CD1c-positive myeloid dendritic cell (primary cell): ENCODE measurements around the gene SLC26A8.
A peak's percentile ranks its signal among the peaks of the same experiment; 100 is the strongest.
"Not testable (repeated sequence)": the region's sequence is repeated elsewhere in the genome, so short reads cannot be mapped to it uniquely, and the experiment has no call there.

Experiments used
- DNase-seq: peaks from one replicate; pipeline ENCODE4 v3.0.0-alpha.2; 2016; ENCODE audit errors: extremely low spot score

The SLC26A8 gene

DNA sequence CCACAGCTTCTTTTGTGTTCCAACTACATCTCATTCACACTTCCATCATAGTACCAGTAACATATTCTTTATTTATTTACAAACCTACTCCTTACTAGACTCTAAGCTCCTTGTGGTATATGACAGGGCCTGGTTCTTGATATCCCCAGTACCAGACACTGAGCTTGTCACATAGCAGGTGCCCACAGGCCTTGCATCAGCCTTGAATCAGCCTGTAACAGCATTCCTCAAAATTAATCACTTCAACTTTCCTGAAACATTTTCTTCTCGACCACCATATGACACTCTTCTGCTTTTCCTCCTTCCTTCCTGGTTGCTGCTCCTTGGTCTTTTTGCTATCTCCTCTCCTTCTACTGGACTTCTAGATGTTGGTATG is 78.8 kb downstream of the SLC26A8 start:
- no peak for DNase-seq

GRCh38 chr6:35943390-35943789 is 81.1 kb downstream of the SLC26A8 start:
- DNase-seq, result no peak

DNA sequence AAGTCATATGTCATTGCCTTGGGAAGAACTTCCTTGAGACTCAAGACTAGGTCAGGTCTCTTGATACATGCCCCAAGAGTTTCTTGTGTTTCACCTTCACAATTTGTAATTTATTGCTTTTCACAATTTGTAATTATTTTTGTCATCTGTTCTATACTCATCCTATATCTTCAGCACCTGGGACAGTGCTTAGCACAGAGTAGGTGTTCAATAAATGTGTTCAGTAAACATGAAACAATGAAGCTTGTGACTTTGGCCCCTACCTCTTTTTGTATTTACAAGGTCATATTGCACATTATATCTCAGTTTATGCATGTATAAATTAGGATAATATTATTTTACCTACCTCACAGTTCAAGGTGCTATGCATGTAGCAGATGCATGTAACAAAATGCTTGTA is 82.1 kb downstream of the SLC26A8 start:
- no peak for DNase-seq

DNA sequence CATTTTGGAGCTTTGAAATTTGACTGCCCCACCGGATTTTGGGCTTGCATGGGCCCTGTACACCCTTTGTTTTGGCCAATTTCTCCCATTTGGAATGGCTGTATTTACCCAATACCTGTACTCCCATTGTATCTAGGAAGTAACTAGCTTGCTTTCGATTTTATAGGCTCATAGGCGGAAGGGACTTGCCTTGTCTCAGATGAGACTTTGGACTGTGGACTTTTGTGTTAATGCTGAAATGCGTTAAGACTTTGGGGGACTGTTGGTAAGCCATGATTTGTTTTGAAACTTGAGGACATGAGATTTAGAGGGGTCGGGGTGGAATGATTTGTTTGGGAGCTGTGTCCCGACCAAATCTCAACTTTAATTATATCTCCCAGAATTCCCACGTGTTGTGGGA is 83.3 kb downstream of the SLC26A8 start:
- not testable (repeated sequence) for DNase-seq

DNA sequence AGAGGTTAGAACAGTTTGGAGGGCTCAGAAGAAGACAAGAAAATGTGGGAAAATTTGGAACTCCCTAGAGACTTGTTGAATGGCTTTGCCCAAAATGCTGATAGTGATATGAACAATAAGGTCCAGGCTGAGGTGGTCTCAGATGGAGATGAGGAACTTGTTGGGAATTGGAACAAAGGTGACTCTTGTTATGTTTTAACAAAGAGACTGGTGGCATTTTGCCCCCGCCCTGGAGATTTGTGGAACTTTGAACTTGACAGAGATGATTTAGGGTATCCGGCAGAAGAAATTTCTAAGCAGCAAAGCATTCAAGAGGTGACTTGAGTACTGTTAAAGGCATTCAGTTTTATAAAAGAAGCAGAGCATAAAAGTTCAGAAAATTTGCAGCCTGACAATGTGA is 84.4 kb downstream of the SLC26A8 start:
- DNase-seq, result not testable (repeated sequence)

DNA sequence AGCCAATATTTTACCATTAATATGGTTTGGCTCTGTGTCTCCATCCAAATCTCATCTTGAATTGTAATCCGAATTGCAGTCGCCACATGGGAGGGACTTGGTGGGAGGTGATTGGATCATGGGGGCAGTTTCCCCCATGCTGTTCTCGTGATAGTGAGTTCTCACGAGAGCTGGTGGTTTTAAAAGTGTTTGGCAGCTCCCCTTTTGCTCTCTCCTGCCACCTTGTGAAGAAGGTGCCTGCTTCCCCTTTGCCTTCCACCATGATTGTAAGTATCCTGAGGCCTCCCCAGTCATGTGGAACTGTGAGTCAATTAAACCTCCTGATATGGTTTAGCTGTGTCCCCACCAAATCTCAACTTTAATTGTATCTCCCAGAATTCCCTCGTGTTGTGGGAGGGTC is 85.2 kb downstream of the SLC26A8 start:
- not testable (repeated sequence) for DNase-seq

DNA sequence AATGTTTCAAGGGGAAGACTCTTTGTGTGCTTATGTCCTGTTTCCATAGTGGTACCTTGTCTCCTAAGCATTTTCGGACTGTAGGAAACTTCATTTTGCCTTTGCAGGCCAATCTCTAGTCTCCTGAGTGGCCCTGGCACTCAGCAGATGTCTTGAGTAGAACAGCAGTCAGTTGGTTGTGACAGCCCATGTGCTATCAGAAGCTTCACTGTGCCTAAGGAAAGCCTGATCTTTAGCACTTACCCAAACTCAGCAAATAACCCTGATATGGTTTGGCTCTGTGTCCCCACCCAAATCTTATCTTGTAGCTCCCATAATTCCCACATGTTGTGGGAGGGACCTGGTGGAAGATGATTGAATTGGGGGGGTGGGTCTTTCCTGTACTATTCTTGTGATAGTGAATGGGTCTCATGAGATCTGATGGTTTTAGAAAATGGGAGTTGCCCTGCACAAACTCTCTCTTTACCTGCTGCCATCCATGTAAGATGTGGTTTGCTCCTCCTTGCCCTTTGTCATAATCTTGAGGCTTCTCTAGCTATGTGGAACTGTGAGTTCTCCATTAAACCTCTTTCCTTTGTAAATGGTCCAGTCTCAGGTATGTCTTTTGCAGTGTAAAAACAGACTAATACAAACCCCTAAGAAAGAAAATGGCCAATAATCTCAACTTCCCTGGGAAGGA is 87.6 kb downstream of the SLC26A8 start:
- DNase-seq, result no peak

- no peak for DNase-seq
Measured at GRCh38 chr6:35935469-35935868, 89.0 kb downstream of the SLC26A8 start.

DNA sequence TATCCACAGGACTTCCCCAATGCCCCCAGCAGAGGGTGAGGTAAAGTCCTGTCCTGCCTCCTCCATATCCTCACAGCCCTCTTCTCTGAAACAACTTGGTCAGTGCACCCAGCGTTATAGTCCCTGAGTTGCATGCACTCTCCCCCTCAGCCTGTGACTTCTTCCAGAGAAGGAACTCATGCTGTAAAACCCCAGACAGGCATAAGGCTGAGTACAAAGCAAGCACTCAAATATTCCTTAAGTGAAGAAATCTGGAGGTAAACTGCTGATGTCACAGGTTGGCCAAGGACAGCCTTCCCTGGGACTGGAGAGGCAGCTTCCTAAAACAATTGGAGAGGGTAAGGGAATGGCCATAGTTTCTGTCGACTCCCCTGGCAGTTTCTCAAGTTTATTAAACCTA is 90.6 kb downstream of the SLC26A8 start:
- DNase-seq, result no peak

GRCh38 chr6:35931873-35932272 is 92.6 kb downstream of the SLC26A8 start:
- not testable (repeated sequence) for DNase-seq

- no peak for DNase-seq
Measured at GRCh38 chr6:35931120-35931561, 93.3 kb downstream of the SLC26A8 start.

DNA sequence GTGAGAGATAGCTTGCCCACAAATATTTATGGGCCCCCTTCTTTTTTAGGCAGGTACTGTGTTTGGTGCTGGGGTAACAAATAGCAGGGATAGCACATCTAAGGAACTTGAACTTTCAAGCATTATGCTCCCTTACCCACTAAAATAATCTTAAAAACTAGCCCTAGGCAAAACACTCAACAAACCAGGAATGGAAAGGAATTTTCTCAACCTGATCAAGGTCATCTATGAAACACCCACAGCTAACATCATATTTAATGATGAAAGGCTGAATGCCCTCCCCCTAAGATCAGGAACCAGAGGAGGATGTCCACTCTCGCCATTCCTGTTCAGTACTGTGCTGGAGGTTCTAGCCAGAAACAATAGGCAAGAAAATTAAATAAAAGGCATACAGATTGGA is 94.8 kb downstream of the SLC26A8 start:
- DNase-seq, result no peak

DNA sequence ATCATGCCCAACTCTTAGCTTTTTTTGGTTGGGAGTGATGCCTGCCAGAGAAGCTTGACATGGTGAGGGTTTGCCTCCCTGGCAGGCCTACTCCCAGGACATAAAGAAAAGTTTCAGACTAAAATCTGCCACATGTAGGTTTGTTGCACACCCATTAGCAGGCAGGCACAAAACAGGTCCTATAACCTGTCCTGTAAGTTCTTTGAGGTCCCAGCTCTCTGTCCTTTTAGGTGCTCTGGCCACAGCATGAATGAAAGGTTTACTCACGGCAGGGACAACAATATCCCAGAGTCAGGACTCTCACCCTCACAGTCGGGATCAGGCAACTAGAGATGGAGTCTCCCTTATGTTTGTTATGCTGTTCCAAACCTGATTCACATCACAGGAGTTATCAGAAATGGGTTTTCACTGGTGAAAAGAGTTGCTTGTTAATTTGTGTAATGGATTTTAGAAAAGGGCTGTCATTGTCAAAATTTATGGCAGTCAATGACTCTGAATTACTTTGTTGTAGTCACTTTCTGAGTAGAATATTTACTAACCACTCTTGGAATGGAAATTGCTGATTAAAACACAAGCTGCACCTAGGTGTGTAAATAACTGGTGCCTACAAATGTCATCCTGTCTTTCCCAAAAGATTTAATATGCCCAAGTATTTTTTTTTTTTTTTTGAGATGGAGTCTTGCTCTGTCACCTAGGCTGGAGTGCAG is 97.8 kb downstream of the SLC26A8 start:
- DNase-seq, result no peak

DNA sequence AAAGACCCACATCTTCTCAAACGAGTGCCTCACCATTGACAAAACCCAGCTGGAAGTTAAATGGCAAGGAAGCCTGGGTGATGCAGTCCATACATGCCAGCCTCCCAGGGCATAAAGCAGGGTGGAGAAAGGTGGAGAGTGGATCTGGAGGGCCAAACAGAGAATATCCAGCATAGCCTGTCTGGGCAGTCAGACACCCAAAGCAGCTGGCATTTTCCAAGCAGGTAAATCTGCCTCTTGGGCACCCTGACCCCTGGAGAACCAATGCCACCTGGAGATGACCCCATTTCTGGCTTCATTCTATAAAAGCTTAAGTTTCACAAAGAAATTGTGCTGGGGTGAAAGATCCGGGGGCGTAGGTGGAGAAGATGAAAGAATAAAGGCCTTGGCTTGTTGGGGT is 98.5 kb downstream of the SLC26A8 start:
- DNase-seq, result no peak

- no peak for DNase-seq
Measured at GRCh38 chr6:35924146-35924545, 100.3 kb downstream of the SLC26A8 start.

- DNase-seq, result no peak
Measured at GRCh38 chr6:35922139-35922554, 102.3 kb downstream of the SLC26A8 start.

GRCh38 chr6:35920793-35921732 is 103.4 kb downstream of the SLC26A8 start, which contains the start of gene SRPK1:
SRPK1 (minus strand) TSS chr6:35921098; CDS start chr6:35921056, 42 bp downstream.
- DNase-seq, result peak; percentile 92

DNA sequence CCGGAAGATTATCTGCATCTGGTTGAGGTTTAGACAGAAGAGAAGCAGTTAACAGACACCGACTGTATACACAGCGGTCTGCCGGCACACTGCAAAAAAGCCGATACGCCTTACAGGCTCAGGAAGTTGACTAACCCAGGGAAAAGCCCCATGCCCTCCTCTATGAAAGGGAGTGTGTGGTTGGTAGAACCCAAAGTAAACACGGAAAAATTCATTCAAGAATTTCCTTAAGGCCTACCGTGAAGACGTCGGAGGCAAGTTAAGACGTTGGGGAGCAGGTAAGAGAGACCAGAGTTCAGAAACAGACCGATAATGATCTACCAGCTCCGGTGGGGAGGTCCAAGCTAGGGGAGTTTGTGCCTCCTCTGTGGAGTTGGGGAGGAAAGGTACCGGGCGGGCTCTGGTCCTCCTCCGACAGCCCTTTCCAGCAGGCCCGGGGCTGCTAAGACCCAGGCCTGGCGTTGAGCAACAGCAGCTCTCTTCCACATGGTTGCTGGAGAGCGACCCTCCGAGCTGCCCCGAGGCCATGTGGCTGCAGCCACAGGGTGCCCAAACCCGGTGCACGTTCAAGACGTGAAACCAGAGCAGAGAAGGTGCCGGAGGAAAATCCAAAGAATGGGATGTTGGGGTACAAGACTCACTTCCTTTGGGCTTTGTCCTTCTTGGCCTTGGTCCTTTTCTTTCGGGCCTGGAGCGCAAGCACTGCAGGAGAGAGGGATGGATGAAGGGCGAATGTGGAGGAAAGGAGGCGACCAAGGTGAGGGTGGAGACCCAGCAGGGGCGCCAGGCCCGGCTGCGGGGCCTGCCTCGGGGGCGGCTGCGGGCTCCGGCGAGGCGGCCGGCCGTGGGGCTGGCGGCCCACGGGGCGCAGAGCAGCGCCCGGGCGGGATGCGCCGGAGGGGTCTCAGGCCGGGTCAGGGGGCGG is 104.4 kb downstream of the SLC26A8 start:
- DNase-seq, result peak; percentile 50

DNA sequence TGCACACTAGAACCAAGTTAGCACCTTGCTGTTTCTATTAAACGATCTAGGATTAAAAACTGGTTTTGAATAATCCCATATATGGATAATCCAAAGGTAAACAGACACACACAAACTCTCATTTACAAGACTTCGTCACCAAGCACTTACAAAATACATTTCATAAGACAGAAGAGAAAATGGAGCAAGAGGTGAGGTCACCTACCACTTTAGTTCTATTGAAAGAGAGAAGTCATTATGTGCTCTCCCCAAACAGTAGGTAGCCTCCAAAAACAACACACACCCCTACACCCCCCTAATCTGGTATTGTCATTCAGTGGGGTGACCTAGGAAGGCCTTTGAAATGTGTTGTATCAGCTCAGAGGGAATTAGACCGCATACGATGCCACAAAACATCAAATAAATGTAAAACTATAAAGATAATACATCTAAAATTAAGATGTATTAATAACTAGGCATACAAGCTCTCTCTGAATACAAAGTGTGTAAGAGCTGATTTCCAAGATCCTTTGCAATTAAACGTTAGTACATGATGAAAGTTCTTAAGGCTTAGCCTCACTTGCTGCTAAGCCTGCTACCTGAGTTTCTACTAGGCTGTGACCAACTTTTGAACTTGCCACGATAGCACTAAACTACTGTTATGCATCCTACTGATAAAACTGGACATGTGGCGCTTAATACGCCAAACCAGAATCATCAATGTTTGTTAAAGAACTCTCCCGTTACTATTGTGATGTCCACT is 105.2 kb downstream of the SLC26A8 start:
- DNase-seq, result peak; percentile 62

DNA sequence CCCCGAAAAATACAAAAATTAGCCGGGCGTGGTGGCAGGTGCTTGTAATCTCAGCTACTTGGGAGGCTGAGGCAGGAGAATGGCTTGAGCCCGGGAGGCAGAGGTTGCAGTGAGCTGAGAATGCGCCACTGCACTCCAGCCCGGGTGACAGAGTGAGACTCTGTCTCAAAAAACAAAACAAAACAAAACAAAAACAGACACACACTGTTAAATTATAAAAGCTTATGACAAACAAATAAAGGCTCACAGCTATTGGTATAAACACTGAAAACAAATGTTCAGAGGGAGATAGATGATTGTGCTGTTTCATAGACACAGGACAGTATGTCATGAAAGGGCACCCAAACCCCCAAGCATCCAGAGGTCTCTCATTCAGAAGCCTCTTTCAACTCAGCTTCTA is 107.5 kb downstream of the SLC26A8 start:
- not testable (repeated sequence) for DNase-seq
